ENCODE data around the gene S100A10. TPM values are rescaled to one million over a fixed set of nuclear protein-coding genes. Genes with fewer than 3 reads are reported as not detected.

Gene S100A10
- total RNA-seq, 3 donors from 2014 or later (not counting 1 experiment from before 2014, with no cell fraction given): 142 to 200 (median 183) TPM

GRCh38 chr1:151939141-151939540 lies 54.5 kb downstream of the S100A10 start:
- Mint-ChIP-seq H3K4me1 (peaks cover 0 to 11% of the 10 kb centered on the region in 2 donors), H3K27ac (peak overlapping the region in 1 of 2 donors; percentile 42), H3K9me3 (no peaks in the 10 kb centered on the region), H3K27me3 (ENCODE audit: low read depth in 2 of 2) (peaks cover 8 to 13% of the 10 kb centered on the region in 2 donors), H3K36me3 (no peaks in the 10 kb centered on the region), H3K4me3 (no peak overlapping the region)
- no peaks in the 10 kb centered on the region for H3K9me3 ChIP-seq (ENCODE audit: control insufficient read depth, insufficient read depth, low read length)
- no peaks in the 10 kb centered on the region for H3K36me3 ChIP-seq (ENCODE audit: control insufficient read depth, insufficient read depth, low read length)
- ATAC-seq (no peak), DNase-seq (no peak)
- peaks cover 2% of the 10 kb centered on the region for H3K4me1 ChIP-seq (ENCODE audit: control insufficient read depth, insufficient read depth, low read length)
- no peak overlapping the region for H3K4me3 ChIP-seq (ENCODE audit: low read length)
- H3K27me3 ChIP-seq (ENCODE audit: control insufficient read depth, insufficient read depth, low read length): no peaks in the 10 kb centered on the region
- intact Hi-C loops (cut with micrococcal nuclease): no loop called here
- no peak for TF ChIP-seq CTCF (IDR thresholded peaks at IDR 0.05)
- 97% methylated on average over 3 of the region's 3 CpGs for WGBS (ENCODE audit: insufficient coverage)
- H3K27ac ChIP-seq (ENCODE audit: low read length): no peak overlapping the region

- Histone ChIP-seq H3K36me3 (ENCODE audit: control insufficient read depth, insufficient read depth, low read length) (no peaks in the 10 kb centered on the region), H3K27me3 (ENCODE audit: control insufficient read depth, insufficient read depth, low read length) (no peaks in the 10 kb centered on the region), H3K4me3 (ENCODE audit: low read length) (no peak overlapping the region), H3K4me1 (ENCODE audit: control insufficient read depth, insufficient read depth, low read length) (no peaks in the 10 kb centered on the region), H3K27ac (ENCODE audit: low read length) (no peak overlapping the region), H3K9me3 (ENCODE audit: control insufficient read depth, insufficient read depth, low read length) (no peaks in the 10 kb centered on the region)
- intact Hi-C loops (cut with micrococcal nuclease): no loop called here
- no peaks in the 10 kb centered on the region for H3K36me3 Mint-ChIP-seq
- ATAC-seq (no peak), DNase-seq (no peak)
- no peak for TF ChIP-seq CTCF (IDR thresholded peaks at IDR 0.05)
- no peak overlapping the region for H3K4me3 Mint-ChIP-seq
- H3K9me3 Mint-ChIP-seq: no peaks in the 10 kb centered on the region
- no peak overlapping the region for H3K27ac Mint-ChIP-seq
- peaks cover 0 to 11% of the 10 kb centered on the region in 2 donors for H3K4me1 Mint-ChIP-seq
- WGBS (ENCODE audit: insufficient coverage): 82% methylated on average over 7 of the region's 7 CpGs
- H3K27me3 Mint-ChIP-seq (ENCODE audit: low read depth in 2 of 2): peaks cover 8 to 13% of the 10 kb centered on the region in 2 donors
Observed at GRCh38 chr1:151936653-151937052, 57.0 kb downstream of the S100A10 start.

DNA sequence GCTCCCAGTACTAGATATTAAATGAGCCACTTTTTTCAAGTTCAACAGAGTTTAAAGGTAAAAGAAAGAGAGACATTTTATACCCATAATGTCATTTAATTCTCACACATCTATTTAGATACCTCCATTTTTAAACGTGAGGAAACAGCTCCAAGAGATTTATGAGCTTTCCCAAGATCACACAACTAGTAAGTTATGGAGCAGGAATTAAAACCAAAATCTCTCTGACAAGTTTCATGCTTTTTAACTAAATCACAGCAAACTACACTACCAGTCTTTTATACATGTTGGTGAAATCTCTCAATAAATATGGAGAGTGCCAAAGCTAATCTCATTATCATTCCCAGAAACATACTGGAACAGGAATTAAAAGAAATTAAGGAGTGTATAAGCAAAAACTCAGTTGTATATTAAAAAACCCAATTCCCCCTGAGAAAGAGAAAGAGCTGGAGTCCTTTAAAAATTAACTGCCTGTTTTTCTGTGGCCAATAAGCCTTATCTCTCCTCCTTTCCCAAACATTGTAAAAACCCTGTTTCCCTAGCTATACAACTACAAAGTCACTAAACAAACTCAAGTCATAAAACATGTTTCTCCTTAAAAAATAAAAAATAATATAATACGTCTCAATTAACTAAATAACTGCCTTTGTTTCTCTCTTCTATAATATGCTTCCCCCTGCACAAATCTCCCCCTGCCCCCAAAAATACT lies 57.6 kb downstream of the S100A10 start:
- no peak overlapping the region for H3K4me3 Mint-ChIP-seq
- no peak overlapping the region for H3K27ac ChIP-seq (ENCODE audit: low read length)
- no peaks in the 10 kb centered on the region for H3K9me3 ChIP-seq (ENCODE audit: control insufficient read depth, insufficient read depth, low read length)
- DNase-seq (no peak), ATAC-seq (no peak)
- H3K36me3 ChIP-seq (ENCODE audit: control insufficient read depth, insufficient read depth, low read length): no peaks in the 10 kb centered on the region
- H3K27ac Mint-ChIP-seq: no peak overlapping the region
- H3K4me3 ChIP-seq (ENCODE audit: low read length): no peak overlapping the region
- H3K27me3 Mint-ChIP-seq (ENCODE audit: low read depth in 2 of 2): peaks cover 8 to 9% of the 10 kb centered on the region in 2 donors
- H3K27me3 ChIP-seq (ENCODE audit: control insufficient read depth, insufficient read depth, low read length): no peaks in the 10 kb centered on the region
- H3K4me1 Mint-ChIP-seq: peaks cover 0 to 6% of the 10 kb centered on the region in 2 donors
- intact Hi-C loops (cut with micrococcal nuclease): loop anchor here (2.0 kb wide), 1 partner anchor 35 kb away; no protein-coding TSS in a partner anchor
- no peaks in the 10 kb centered on the region for H3K36me3 Mint-ChIP-seq
- H3K9me3 Mint-ChIP-seq: no peaks in the 10 kb centered on the region
- no peak for TF ChIP-seq CTCF (IDR thresholded peaks at IDR 0.05)
- H3K4me1 ChIP-seq (ENCODE audit: control insufficient read depth, insufficient read depth, low read length): no peaks in the 10 kb centered on the region
- WGBS (ENCODE audit: insufficient coverage): 66% methylated on average over 2 of the region's 2 CpGs

All from natural killer cell (primary cell).